GM12864 (cell line): ENCODE results near the gene REN.

Source experiments
- DNase-seq: peaks from one replicate; pipeline ENCODE4 v3.0.0-alpha.2; 2011; ENCODE audit warnings: low read depth
- H3K4me3 ChIP-seq: 2 replicates; pipeline ENCODE4 v1.5.1; 2011; ENCODE audit warnings: mild to moderate bottlenecking, low read depth, low read length, control low read depth
- TF ChIP-seq, protein P1 (sequence below): IDR thresholded peaks from 2 replicates; pipeline ENCODE4 v1.5.1; 2011; ENCODE audit warnings: low read depth, mild to moderate bottlenecking, moderate library complexity, low read length, control low read depth, inconsistent platforms; ENCODE audit errors: missing control alignments

Gene REN

GRCh38 chr1:204192046-204192445 is 25.9 kb upstream of the REN start:
- TF ChIP-seq, protein P1, sequence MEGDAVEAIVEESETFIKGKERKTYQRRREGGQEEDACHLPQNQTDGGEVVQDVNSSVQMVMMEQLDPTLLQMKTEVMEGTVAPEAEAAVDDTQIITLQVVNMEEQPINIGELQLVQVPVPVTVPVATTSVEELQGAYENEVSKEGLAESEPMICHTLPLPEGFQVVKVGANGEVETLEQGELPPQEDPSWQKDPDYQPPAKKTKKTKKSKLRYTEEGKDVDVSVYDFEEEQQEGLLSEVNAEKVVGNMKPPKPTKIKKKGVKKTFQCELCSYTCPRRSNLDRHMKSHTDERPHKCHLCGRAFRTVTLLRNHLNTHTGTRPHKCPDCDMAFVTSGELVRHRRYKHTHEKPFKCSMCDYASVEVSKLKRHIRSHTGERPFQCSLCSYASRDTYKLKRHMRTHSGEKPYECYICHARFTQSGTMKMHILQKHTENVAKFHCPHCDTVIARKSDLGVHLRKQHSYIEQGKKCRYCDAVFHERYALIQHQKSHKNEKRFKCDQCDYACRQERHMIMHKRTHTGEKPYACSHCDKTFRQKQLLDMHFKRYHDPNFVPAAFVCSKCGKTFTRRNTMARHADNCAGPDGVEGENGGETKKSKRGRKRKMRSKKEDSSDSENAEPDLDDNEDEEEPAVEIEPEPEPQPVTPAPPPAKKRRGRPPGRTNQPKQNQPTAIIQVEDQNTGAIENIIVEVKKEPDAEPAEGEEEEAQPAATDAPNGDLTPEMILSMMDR: no peak
- H3K4me3 ChIP-seq: no peak overlapping the region
- DNase-seq: no peak

GRCh38 chr1:204191456-204191855 is 25.3 kb upstream of the REN start:
- DNase-seq: no peak
- TF ChIP-seq, protein P1: no peak

GRCh38 chr1:204190212-204191211 is 24.4 kb upstream of the REN start:
- DNase-seq: no peak
- H3K4me3 ChIP-seq: no peak overlapping the region
- TF ChIP-seq, protein P1: no peak

More at GRCh38 chr1:204191456-204191855, 25.3 kb upstream of the REN start:
- no peak overlapping the region for H3K4me3 ChIP-seq

- DNase-seq: no peak
- TF ChIP-seq, protein P1: no peak
- no peak overlapping the region for H3K4me3 ChIP-seq
Measured at GRCh38 chr1:204188959-204189639, 23.0 kb upstream of the REN start.

DNA sequence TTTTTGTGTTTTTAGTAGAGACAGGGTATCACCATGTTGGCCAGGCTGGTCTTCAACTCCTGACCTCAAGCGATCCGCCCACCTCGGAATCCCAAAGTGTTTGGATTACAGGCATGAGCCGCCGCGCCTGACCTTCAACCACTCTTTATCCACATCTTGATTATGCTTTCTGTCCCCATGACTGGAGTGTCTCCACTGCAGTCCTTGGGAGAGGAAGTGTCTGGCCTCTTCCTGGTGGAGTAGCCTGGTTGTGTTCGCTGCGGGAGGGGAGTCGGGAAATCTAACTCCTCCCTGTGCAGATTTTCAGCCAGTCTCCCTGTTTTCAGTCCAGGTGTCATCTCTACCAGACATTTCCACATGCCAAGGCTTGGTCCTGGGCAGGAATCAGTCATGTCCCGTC is 20.5 kb upstream of the REN start:
- TF ChIP-seq, protein P1: no peak
- no peak for DNase-seq
- H3K4me3 ChIP-seq: no peak overlapping the region

GRCh38 chr1:204181116-204181515 is 15.0 kb upstream of the REN start:
- H3K4me3 ChIP-seq: no peak overlapping the region
- DNase-seq: no peak
- TF ChIP-seq, protein P1: no peak
